Stimulated activated CD4-positive, alpha-beta T cell treated with anti-CD3 and anti-CD28 coated beads, Interleukin-12 subunit alpha, Interleukin-12 subunit beta, amount 100 ng/mL, for 24 hours (primary cell): ENCODE data around the gene ATP6V0E2.
"Not testable (repeated sequence)": the region's sequence is repeated elsewhere in the genome, so short reads cannot be mapped to it uniquely, and the experiment has no call there.

Experiments used
- DNase-seq, 2 experiments: peaks; one replicate each; pipeline ENCODE4 v3.0.0-alpha.2; 2020; ENCODE audit warnings: low read depth in 2 of 2

Gene ATP6V0E2

GRCh38 chr7:149873074-149873969 lies at the start of gene ATP6V0E2:
Gene ATP6V0E2 (plus strand): TSS chr7:149873969. CDS start chr7:149874066, 97 bp downstream.
- DNase-seq, result peak; percentile 84 to 93

- no peak for DNase-seq
Measured at GRCh38 chr7:149824301-149824741, 49.4 kb upstream of the ATP6V0E2 start.

- no peak for DNase-seq
Measured at GRCh38 chr7:149824748-149825566, 48.8 kb upstream of the ATP6V0E2 start.

- no peak for DNase-seq
Measured at GRCh38 chr7:149825567-149826343, 48.0 kb upstream of the ATP6V0E2 start.

GRCh38 chr7:149826344-149827088 lies 47.3 kb upstream of the ATP6V0E2 start:
- no peak for DNase-seq

GRCh38 chr7:149827089-149827981 lies 46.4 kb upstream of the ATP6V0E2 start:
- DNase-seq, result no peak

- DNase-seq, result no peak
Measured at GRCh38 chr7:149828357-149829309, 45.1 kb upstream of the ATP6V0E2 start.

- not testable (repeated sequence) for DNase-seq
Measured at GRCh38 chr7:149830527-149830926, 43.2 kb upstream of the ATP6V0E2 start.

- DNase-seq, result no peak
Measured at GRCh38 chr7:149830997-149831740, 42.6 kb upstream of the ATP6V0E2 start.

- DNase-seq, result no peak
Measured at GRCh38 chr7:149831741-149832219, 42.0 kb upstream of the ATP6V0E2 start.

GRCh38 chr7:149832332-149833041 lies 41.3 kb upstream of the ATP6V0E2 start:
- no peak for DNase-seq

- no peak for DNase-seq
Measured at GRCh38 chr7:149833495-149834130, 40.2 kb upstream of the ATP6V0E2 start.

- DNase-seq, result no peak
Measured at GRCh38 chr7:149834601-149835000, 39.2 kb upstream of the ATP6V0E2 start.

GRCh38 chr7:149836434-149836833 lies 37.3 kb upstream of the ATP6V0E2 start:
- DNase-seq, result no peak

- no peak for DNase-seq
Measured at GRCh38 chr7:149837564-149838223, 36.1 kb upstream of the ATP6V0E2 start.
